Mesodermal cell (in vitro differentiated cells): ENCODE data around the gene MIAT.
A peak's percentile ranks its signal among the peaks of the same experiment; 100 is the strongest.

Source experiments
- H3K27ac ChIP-seq: 2 replicates; pipeline ENCODE4 v1.7.0; 2013; ENCODE audit warnings: mild to moderate bottlenecking, low read depth, low read length, moderate library complexity; ENCODE audit not compliant: severe bottlenecking
- H3K36me3 ChIP-seq: 2 replicates; pipeline ENCODE4 v1.7.1; 2013; ENCODE audit warnings: mild to moderate bottlenecking, low read length, moderate library complexity; ENCODE audit not compliant: control insufficient read depth, insufficient read depth
- H3K4me1 ChIP-seq: one replicate; pipeline ENCODE4 v1.7.1; 2013; ENCODE audit warnings: mild to moderate bottlenecking, low read length; ENCODE audit not compliant: insufficient read depth, control insufficient read depth, poor library complexity, severe bottlenecking
- H3K4me3 ChIP-seq: 2 replicates; pipeline ENCODE4 v1.7.0; 2013; ENCODE audit warnings: low read length, control low read depth, mild to moderate bottlenecking; ENCODE audit not compliant: insufficient read depth, poor library complexity, severe bottlenecking; ENCODE audit errors: extremely low read depth
- H3K9me3 ChIP-seq: 2 replicates; pipeline ENCODE4 v1.7.1; 2013; ENCODE audit warnings: mild to moderate bottlenecking, low read length, moderate library complexity; ENCODE audit not compliant: control insufficient read depth
- WGBS, 2 experiments: methylation state at CpG; one replicate each; pipeline ENCODE4 v1.1.5; 2013; ENCODE audit warnings: missing lambda C conversion rate in 2 of 2; ENCODE audit not compliant: insufficient coverage in 2 of 2; 5-methylcytosine and 5-hydroxymethylcytosine counted together

The MIAT gene

DNA sequence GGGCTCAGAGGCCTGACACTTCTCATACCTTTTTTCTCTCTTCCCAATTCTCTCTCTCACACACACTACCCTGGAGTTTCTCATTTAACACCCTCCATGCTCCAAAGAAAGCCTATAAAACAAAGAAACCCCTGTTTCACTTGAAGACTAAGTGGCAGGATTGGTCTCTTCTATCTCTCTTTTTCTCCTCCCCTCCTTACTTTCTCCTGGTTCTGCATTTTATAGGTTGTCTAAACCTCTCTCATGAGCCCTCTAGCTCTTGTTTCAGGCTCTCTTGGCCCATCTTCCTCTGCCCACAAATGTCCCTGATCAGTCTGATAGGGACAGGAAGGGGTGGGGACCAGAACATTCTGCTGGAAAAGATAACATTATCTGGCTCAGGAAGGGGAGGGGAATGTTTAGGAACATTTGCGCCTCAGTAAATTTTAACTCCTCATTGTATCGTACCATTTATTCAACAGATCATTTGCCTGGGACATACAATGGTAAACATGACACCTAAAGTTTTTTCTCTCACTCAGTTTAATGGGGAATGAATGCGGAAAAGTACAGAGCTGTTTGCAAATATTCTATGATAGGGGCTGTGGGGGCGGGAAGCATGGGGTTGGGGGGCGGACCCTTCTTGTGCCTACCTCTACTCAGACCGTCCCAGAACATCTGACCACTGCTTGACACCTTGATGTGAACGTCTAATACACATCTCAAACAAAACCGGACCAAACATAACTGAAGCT, 24.8 kb upstream of the MIAT start:
- H3K4me1 ChIP-seq: peaks cover 9% of the 10 kb centered on the region
- H3K36me3 ChIP-seq: no peaks in the 10 kb centered on the region
- peak overlapping the region; percentile 79 for H3K27ac ChIP-seq
- 42 to 61% methylated on average over 4 of the region's 8 CpGs for WGBS, 2 experiments
- H3K9me3 ChIP-seq: peaks cover 3% of the 10 kb centered on the region
- no peak overlapping the region for H3K4me3 ChIP-seq

DNA sequence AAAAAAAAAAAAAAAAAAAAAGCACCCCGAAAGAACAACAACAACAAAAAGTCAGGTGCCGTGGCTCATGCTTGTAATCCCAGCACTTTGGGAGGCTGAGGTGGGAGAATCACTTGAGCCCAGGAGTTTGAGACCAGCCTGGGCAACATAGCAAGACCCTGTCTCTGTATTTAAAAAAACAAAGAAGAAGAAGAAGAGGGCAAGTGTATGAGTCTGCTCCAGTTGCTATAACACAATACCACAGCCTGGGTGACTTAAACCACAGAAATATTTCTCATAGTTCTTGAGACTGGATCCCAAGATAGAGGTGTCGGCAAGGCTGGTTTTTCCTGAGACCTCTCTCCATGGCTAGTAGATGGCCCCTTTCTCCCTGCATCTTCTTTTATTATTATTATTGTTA, 23.2 kb upstream of the MIAT start:
- no peaks in the 10 kb centered on the region for H3K36me3 ChIP-seq
- peaks cover 9% of the 10 kb centered on the region for H3K4me1 ChIP-seq
- no peak overlapping the region for H3K27ac ChIP-seq
- peaks cover 3% of the 10 kb centered on the region for H3K9me3 ChIP-seq
- no CpG with 5 or more reads among the region's 3 CpGs for WGBS, 2 experiments
- H3K4me3 ChIP-seq: no peak overlapping the region

GRCh38 chr22:26635117-26635516, 22.3 kb upstream of the MIAT start:
- H3K36me3 ChIP-seq: no peaks in the 10 kb centered on the region
- H3K4me3 ChIP-seq: no peak overlapping the region
- peaks cover 9% of the 10 kb centered on the region for H3K4me1 ChIP-seq
- no peak overlapping the region for H3K27ac ChIP-seq
- WGBS, 2 experiments: 88 to 94% methylated on average over 1 of the region's 2 CpGs
- H3K9me3 ChIP-seq: peaks cover 3% of the 10 kb centered on the region

DNA sequence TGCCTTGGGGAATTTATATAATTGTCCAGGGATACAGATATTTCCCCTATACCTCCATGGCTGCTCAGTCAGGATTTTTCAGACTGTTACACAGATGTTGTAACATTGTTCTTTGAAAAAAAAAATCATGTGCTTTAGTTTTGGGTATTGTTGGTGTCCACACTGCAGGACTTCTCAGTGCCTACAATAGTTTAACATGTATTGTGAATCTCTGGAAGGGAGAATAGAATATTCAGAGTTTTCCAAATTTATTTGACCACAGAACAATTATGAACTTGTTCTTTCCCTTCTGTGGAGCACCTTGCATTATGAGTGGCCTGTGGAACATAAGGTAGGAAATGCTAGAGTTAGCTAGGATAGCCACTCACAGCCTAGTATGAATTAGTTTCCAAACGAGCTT, 21.1 kb upstream of the MIAT start:
- WGBS, 2 experiments: 80 to 87% methylated on average over 1 of the region's 1 CpG
- Histone ChIP-seq H3K4me1 (peaks cover 12% of the 10 kb centered on the region), H3K27ac (no peak overlapping the region)

GRCh38 chr22:26642465-26643417, 14.6 kb upstream of the MIAT start:
- Histone ChIP-seq H3K27ac (no peak overlapping the region), H3K9me3 (no peaks in the 10 kb centered on the region), H3K36me3 (no peaks in the 10 kb centered on the region), H3K4me3 (no peak overlapping the region), H3K4me1 (peaks cover 28% of the 10 kb centered on the region)
- WGBS, 2 experiments: 0 to 17% methylated on average over 1 of the region's 8 CpGs

More for the DNA sequence above, 21.1 kb upstream of the MIAT start:
- Histone ChIP-seq H3K9me3 (no peaks in the 10 kb centered on the region), H3K36me3 (no peaks in the 10 kb centered on the region), H3K4me3 (no peak overlapping the region)

DNA sequence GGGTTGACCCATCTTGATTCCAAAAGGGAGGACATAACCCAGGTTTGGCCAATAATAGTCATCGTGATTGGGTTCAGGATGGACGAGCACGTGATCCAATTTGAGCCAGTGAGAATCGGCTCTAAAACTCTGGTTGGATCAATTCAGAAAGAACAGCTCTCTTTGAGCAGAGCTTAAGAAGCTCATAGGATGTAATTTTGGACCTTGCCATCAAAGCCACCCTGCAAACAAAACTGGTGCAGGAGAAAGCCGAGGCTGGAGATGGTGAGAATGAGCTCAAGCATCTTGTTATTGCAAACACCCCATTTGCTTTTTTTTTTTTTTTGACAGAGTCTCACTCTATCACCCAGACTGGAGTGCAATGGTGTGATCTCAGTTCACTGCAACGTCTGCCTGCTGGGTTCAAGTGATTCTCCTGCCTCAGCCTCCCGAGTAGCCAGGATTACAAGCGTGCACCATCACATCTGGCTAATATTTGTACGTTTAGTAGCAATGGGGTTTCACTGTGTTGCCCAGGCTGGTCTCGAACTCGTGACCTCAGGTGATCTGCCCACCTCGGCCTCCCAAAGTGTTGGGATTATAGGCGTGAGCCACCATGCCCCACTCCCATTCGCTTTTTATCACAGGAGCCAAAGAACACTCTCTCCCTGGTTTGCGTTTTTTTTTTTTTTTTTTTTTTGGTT, 13.8 kb upstream of the MIAT start:
- H3K27ac ChIP-seq: no peak overlapping the region

DNA sequence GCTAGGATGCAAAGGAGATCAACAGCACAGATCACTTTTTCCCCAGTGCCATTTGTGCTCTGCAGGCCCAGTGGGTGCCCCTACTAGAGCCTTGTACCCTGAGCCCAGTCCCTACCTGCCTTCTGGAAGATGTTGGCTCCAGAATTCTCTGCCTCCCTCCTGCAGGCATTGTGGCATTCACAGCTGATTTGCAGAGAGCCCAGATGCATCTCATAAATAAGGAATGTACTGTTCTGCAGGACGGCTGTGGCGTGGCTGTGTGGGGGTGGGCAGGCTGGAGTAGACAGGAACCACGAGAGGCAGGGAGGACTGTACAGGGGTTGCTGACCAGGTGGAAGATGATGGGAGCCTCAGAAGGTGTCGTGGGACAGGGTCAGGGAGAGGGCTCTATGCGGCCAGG, 11.2 kb upstream of the MIAT start:
- Histone ChIP-seq H3K4me3 (no peak overlapping the region), H3K36me3 (no peaks in the 10 kb centered on the region), H3K4me1 (peaks cover 33% of the 10 kb centered on the region), H3K9me3 (no peaks in the 10 kb centered on the region), H3K27ac (no peak overlapping the region)
- WGBS, 2 experiments: 58 to 73% methylated on average over 5 of the region's 5 CpGs

More for the DNA sequence above, 13.8 kb upstream of the MIAT start:
- Histone ChIP-seq H3K4me1 (peaks cover 36% of the 10 kb centered on the region), H3K4me3 (no peak overlapping the region), H3K9me3 (no peaks in the 10 kb centered on the region), H3K36me3 (no peaks in the 10 kb centered on the region)
- WGBS, 2 experiments: 71 to 86% methylated on average over 13 to 14 of the region's 15 CpGs

DNA sequence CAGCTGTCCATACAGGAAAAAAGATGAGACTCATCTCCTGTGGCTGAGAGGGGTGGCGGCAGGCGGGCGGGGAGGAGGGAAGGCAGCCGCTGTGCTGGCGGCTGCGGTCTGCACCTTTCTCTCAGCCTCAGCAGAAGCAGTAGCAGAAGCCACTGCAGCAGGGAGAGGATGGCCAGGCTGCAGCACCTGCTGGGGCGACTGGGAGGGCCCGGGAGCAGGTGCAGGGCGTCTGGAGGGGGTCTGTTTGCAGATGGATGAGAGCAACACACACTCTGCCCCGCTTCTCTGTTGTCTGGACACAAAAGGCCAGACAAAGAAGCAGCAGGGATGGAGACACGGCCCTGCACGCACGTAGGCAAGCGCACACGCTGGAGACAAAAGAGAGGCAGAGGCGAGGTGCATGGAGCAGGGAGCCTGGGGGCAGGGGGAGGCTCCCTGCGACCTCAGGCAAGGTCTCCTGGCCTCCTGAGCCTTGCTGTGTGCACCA, 9.3 kb upstream of the MIAT start:
- Histone ChIP-seq H3K4me1 (peaks cover 29% of the 10 kb centered on the region), H3K27ac (peak overlapping the region; percentile 29), H3K9me3 (no peaks in the 10 kb centered on the region), H3K36me3 (no peaks in the 10 kb centered on the region), H3K4me3 (no peak overlapping the region)
- WGBS, 2 experiments: 16 to 28% methylated on average over 12 to 17 of the region's 17 CpGs

DNA sequence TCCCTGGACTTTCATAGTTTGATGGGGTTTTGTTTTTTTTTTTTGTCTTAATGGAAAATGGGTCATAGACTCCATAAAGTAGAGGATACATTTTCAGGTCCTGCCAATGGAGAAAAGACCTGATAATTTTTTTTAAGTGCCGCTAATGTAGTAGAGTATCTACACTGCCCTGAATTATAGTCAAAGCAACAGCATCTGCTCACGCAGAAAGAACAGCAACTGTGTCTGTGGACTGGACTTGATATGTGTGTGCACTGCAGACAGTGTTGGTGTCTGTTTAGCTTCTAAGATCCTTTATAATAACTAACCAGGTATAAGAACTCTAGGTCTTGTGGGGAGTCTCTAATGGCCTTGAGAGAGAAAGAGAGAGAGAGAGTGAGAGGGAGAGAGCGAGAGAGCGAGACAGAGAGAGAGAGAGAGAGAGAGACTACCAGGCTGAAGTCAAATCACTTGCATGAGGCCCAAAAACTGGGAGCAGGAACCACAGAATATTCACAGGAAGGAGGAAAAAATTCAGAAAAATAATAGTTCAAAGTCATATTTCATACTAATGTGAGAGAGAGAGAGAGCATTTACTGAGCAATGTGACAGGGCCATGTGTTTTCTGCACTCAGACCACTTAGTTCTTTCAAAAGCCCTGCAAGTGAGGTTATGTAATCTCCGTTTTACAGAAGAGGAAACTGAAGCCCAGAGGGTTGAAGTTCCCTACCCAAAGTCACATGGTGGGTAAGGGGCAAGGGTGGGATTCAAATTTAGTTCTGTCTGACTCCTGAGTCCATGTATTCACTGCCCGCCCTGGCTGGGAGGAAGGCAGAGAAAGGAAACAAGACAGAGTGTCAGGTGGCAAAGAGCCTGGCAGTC, 8.6 kb upstream of the MIAT start:
- Histone ChIP-seq H3K4me3 (no peak overlapping the region), H3K27ac (no peak overlapping the region), H3K4me1 (peaks cover 26% of the 10 kb centered on the region), H3K36me3 (no peaks in the 10 kb centered on the region), H3K9me3 (no peaks in the 10 kb centered on the region)
- WGBS, 2 experiments: 76 to 93% methylated on average over 4 to 5 of the region's 6 CpGs
